Activated CD4-positive, alpha-beta T cell treated with anti-CD3 and anti-CD28 coated beads for 4 hours (primary cell): ENCODE measurements around the gene APC2.

Experiments used
- DNase-seq, 2 donors: peaks; one replicate each; pipeline ENCODE4 v3.0.0-alpha.2; 2020

Gene APC2

GRCh38 chr19:1450735-1451731 lies 1.1 kb downstream of the APC2 start:
- DNase-seq: no peak

DNA sequence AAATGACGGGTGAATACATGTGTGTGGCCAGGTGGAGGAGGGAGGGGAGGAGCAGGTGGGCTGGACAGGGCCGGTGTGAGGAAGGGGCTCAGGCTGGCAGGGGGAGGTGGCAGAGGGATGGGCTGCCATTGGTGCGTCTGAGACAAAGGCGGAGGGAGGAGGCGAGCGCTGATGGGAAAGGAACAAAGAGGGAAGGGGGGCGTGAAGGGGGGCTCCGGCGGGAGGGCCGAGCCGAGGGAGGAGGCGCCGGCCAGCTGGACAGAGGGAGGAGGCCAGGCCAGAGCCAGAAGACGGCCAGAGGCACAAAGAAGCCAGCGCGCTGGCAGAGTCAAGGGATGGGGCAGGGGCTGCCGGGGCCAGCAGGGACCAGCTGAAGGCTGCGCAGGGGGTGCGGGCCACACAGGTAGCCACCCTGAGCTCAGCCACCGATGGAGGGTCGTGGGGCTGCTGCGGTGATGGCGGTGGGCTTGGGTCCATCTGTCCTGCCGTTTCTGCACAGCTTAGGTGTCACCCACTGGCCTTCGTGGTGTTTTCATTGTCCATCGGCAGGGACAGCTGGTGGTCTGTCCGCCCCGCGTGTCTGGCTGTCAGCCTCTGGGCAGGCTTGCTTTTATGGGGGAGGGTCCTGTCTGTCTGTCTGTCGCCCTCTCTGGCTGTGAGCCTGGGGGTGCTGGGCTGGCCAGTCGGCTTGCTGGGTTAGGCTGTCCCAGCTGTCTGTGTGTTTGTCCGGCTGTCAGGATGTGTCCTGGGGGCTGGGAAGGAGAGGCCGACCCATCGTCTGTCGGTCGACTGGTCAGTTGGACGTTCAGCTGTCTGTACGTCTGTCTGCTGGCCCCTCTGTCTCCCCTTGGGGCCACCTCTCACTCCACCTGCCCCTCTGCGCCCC lies 2.2 kb downstream of the APC2 start:
- no peak for DNase-seq

DNA sequence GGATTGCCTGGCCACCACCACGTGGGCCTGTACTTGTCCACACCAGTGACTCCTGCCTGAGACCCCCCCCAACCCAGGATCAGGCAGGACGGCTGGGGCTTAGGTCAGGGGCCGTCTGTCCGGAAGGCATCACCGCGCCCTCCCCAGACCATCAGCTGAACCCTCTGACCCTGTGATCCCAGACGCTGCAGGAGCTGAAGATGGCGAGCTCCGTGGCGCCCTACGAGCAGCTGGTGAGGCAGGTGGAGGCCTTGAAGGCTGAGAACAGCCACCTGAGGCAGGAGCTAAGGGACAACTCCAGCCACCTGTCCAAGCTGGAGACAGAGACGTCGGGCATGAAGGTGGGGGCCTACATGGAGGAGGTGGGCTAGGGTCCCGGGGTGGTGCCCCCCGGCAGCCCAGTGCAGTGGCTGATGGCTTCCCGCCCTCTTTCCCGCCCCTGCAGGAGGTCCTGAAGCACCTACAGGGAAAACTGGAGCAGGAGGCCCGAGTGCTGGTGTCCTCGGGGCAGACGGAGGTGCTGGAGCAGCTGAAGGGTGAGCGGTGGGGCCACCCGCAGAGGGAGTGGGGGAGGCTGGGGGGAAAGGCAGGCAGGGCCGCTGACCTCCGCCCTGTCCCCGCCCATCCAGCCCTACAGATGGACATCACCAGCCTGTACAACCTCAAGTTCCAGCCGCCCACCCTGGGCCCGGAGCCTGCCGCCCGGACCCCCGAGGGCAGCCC lies 3.0 kb downstream of the APC2 start:
- no peak for DNase-seq

GRCh38 chr19:1453525-1454364 lies 3.8 kb downstream of the APC2 start:
- DNase-seq: no peak

DNA sequence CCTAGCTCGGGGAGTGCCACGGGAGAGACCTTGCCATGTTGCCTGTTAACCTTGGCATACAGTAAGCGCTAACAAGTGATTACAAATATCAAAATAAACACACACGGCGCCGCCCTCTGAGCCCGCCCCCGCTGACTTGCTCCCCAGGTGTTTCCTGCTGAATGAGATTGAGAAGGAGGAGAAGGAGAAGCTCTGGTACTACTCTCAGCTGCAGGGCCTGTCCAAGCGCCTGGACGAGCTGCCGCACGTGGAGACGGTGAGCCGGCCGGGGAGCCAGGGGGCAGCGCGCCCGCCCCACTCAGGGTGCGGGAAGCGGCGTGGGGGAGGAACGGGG lies 5.0 kb downstream of the APC2 start:
- no peak for DNase-seq

- no peak for DNase-seq
Measured at GRCh38 chr19:1455336-1456120, 5.6 kb downstream of the APC2 start.

GRCh38 chr19:1456121-1456900 lies 6.4 kb downstream of the APC2 start:
- DNase-seq: no peak

GRCh38 chr19:1457031-1457739 lies 7.3 kb downstream of the APC2 start:
- no peak for DNase-seq

GRCh38 chr19:1457892-1458291 lies 8.0 kb downstream of the APC2 start:
- DNase-seq: no peak

- no peak for DNase-seq
Measured at GRCh38 chr19:1459479-1459878, 9.6 kb downstream of the APC2 start.

- no peak for DNase-seq
Measured at GRCh38 chr19:1460033-1460995, 10.4 kb downstream of the APC2 start.

- no peak for DNase-seq
Measured at GRCh38 chr19:1461862-1462261, 11.9 kb downstream of the APC2 start.

- no peak for DNase-seq
Measured at GRCh38 chr19:1465191-1466016, 15.5 kb downstream of the APC2 start.

GRCh38 chr19:1466018-1466460 lies 16.1 kb downstream of the APC2 start:
- DNase-seq: no peak

- no peak for DNase-seq
Measured at GRCh38 chr19:1466461-1467214, 16.7 kb downstream of the APC2 start.

GRCh38 chr19:1467215-1467489 lies 17.2 kb downstream of the APC2 start:
- DNase-seq: no peak
